Mononuclear cell (primary cell): ENCODE measurements around the gene TSHZ2. TPM values are rescaled to one million over a fixed set of nuclear protein-coding genes. Genes with fewer than 3 reads are reported as not detected.
"Not testable (repeated sequence)": the region's sequence is repeated elsewhere in the genome, so short reads cannot be mapped to it uniquely, and the experiment has no call there.

Source experiments
- H3K27me3 ChIP-seq: 2 replicates; pipeline ENCODE4 v1.6.0; 2011; ENCODE audit warnings: low read length, control low read depth; ENCODE audit not compliant: insufficient read depth
- H3K4me1 ChIP-seq: 2 replicates; pipeline ENCODE4 v1.5.1; 2011; ENCODE audit warnings: mild to moderate bottlenecking, low read length, control low read depth; ENCODE audit not compliant: insufficient read depth
- H3K4me3 ChIP-seq: 2 replicates; pipeline ENCODE4 v1.5.1; 2011; ENCODE audit warnings: mild to moderate bottlenecking, low read length, moderate library complexity
- H3K9me3 ChIP-seq: 2 replicates; pipeline ENCODE4 v1.5.1; 2011; ENCODE audit warnings: low read depth, mild to moderate bottlenecking, control low read depth, low read length
- total RNA-seq: library from RNA; depleted of rRNA; stranded (reverse); fragments of >200 nt; gene quantifications from one replicate; pipeline ENCODE4 v1.2.3, GENCODE V29; 2012

TSHZ2 gene
- total RNA-seq, 1 donor: 21.3 TPM

DNA sequence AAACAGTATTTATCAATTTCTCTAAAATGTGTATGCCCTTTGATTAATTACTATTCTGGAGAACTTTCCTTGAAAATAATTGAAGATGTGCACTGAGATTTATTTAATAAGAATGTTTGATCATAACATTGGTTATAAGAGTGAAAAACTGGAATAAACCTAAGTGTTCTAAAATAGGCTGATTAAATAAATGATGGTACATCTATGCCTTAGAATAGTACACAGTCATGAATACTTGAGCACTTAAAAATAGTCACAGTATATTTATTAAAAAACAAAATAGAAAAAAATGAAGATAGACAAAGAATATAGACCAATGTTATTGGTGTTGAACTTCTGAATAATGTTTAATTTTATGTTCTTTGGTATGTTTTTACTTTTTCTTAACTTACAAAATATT lies 528.5 kb downstream of the TSHZ2 start:
- no peaks in the 10 kb centered on the region for H3K4me1 ChIP-seq
- no peaks in the 10 kb centered on the region for H3K27me3 ChIP-seq
- H3K4me3 ChIP-seq: no peak overlapping the region
- H3K9me3 ChIP-seq: no peaks in the 10 kb centered on the region

DNA sequence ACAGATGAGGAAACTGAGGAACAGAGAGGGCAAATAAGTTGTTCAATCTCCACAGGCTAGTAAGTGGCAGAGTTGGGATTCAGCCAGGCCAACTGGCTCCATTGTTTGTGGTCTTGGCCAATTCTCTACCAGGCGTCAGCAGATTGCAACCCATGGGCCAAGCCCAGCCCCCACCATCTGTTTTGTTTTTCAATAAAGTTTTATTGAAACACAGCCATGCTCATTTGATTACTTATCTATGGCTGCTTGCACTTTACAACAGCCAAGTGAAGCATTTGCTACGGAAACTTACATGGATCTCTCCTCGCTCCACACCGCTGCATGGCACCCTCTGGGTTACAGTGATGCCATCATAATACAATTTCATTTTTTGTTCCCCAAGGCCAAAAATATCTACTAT lies 530.7 kb downstream of the TSHZ2 start:
- no peaks in the 10 kb centered on the region for H3K27me3 ChIP-seq
- no peaks in the 10 kb centered on the region for H3K9me3 ChIP-seq
- H3K4me3 ChIP-seq: no peak overlapping the region
- H3K4me1 ChIP-seq: no peaks in the 10 kb centered on the region

DNA sequence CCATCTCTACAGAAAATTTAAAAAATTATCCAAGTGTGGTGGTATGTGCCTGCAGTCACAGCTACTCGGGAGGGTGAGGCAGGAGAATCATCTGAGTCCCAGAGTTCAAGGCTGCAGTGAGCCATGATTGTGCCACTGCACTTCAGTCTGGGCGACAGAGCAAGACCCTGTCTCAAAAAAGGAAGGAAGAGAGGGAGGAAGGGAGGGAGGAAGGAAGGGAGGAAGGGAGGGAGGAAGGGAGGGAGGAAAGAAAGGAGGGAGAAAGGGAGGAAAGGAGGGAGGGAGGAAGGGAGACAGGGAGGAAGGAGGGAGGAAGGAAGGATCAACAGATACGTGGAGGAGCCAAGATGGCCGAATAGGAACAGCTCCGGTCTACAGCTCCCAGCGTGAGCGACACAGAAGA lies 531.4 kb downstream of the TSHZ2 start:
- no peaks in the 10 kb centered on the region for H3K27me3 ChIP-seq
- no peaks in the 10 kb centered on the region for H3K9me3 ChIP-seq
- H3K4me3 ChIP-seq: no peak overlapping the region
- H3K4me1 ChIP-seq: no peaks in the 10 kb centered on the region

- H3K27me3 ChIP-seq, H3K4me3 ChIP-seq, H3K9me3 ChIP-seq: not testable (repeated sequence)
Measured at GRCh38 chr20:53504106-53504505, 531.9 kb downstream of the TSHZ2 start.

GRCh38 chr20:53510262-53510661 lies 538.1 kb downstream of the TSHZ2 start:
- Histone ChIP-seq H3K27me3 (no peaks in the 10 kb centered on the region), H3K4me1 (no peaks in the 10 kb centered on the region), H3K9me3 (no peaks in the 10 kb centered on the region), H3K4me3 (no peak overlapping the region)

More at GRCh38 chr20:53504106-53504505, 531.9 kb downstream of the TSHZ2 start:
- H3K4me1 ChIP-seq: not testable (repeated sequence)

- H3K27me3 ChIP-seq: no peaks in the 10 kb centered on the region
- H3K9me3 ChIP-seq: no peaks in the 10 kb centered on the region
- no peak overlapping the region for H3K4me3 ChIP-seq
- no peaks in the 10 kb centered on the region for H3K4me1 ChIP-seq
Measured at GRCh38 chr20:53510704-53511103, 538.5 kb downstream of the TSHZ2 start.

GRCh38 chr20:53512076-53512475 lies 539.9 kb downstream of the TSHZ2 start:
- no peak overlapping the region for H3K4me3 ChIP-seq
- no peaks in the 10 kb centered on the region for H3K4me1 ChIP-seq
- H3K27me3 ChIP-seq: no peaks in the 10 kb centered on the region
- no peaks in the 10 kb centered on the region for H3K9me3 ChIP-seq

- H3K4me1 ChIP-seq: no peaks in the 10 kb centered on the region
- no peak overlapping the region for H3K4me3 ChIP-seq
- no peaks in the 10 kb centered on the region for H3K27me3 ChIP-seq
- H3K9me3 ChIP-seq: no peaks in the 10 kb centered on the region
Measured at GRCh38 chr20:53513168-53513488, 541.0 kb downstream of the TSHZ2 start.

DNA sequence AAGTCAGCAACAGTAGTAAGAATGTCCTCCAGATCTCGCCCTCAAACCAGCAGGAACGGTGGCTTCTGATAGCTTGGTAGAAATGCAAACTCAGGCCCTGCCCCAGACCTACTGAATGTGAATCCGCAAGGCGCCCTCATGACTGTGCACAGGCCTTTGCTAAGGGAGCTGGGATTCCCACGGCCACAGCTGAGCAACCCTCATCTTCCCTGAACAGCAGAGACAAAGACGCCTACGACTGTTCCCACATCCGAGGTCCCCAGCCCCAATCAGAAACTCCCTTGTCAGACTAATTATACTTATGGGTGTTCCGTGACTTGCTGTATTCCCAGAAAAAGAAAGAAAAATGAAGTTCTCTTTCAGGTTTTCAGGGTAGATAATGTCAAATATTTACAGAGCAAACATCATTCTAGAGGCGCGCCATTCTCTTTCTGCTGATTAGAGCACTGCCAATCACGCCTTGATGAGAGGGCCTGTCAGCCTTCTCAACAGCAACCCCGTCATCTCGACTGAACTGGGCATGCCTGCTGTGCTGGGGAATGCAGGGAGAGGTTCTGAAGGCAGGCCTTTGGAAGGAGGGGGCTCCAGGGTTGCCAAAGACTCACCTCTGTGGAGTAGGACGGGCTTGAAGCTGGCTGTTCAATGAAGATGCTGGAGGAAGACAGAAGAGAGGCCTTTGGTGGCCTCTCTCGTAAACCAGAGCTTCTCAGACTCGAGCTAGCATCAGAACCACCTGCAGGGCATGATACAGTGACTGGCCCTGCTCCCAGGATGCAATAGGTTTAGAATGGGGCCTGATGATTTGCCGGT lies 541.5 kb downstream of the TSHZ2 start:
- H3K27me3 ChIP-seq: no peaks in the 10 kb centered on the region

GRCh38 chr20:53515749-53516148 lies 543.6 kb downstream of the TSHZ2 start:
- Histone ChIP-seq H3K4me1 (no peaks in the 10 kb centered on the region), H3K9me3 (no peaks in the 10 kb centered on the region), H3K4me3 (no peak overlapping the region), H3K27me3 (no peaks in the 10 kb centered on the region)

More for the DNA sequence above, 541.5 kb downstream of the TSHZ2 start:
- Histone ChIP-seq H3K4me1 (no peaks in the 10 kb centered on the region), H3K4me3 (no peak overlapping the region), H3K9me3 (no peaks in the 10 kb centered on the region)

DNA sequence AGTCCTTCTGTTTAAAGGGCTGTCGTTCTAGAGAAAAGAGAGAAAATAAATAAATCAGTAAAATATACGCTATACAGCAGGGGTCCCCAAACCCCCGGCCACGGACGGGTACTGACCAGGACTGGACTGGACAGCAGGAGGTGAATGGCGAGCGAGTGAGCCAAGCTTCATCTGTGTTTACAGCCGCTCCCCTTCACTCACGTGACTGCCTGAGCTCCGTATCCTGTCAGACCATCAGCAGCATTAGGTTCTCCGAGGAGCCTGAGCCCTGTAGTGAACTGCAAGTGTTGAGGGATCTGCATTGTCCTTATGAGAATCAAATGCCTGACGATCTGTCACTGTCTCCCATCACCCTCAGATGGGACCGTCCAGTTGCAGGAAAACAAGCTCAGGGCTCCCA lies 545.0 kb downstream of the TSHZ2 start:
- Histone ChIP-seq H3K4me1 (no peaks in the 10 kb centered on the region), H3K4me3 (no peak overlapping the region), H3K9me3 (no peaks in the 10 kb centered on the region)

DNA sequence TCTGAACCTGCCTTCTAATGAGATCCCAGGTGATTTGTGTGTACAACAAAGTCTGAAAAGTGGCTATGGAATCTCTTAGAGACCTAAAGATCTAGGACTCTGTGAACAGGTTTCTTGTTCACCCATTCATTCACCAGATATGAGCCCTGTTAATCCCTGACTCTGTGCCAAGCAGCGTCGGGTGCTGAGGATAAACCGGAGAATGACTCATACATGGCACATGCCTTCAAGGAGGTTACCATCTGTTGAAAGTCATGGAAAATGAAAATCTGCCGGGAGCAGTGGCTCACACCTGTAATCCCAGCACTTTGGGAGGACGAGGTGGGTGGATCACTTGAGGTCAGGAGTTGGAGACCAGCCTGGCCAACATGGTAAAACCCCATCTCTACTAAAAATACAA lies 549.3 kb downstream of the TSHZ2 start:
- not testable (repeated sequence) for H3K27me3 ChIP-seq, H3K4me1 ChIP-seq, H3K4me3 ChIP-seq, H3K9me3 ChIP-seq

More for the DNA sequence above, 545.0 kb downstream of the TSHZ2 start:
- no peaks in the 10 kb centered on the region for H3K27me3 ChIP-seq

DNA sequence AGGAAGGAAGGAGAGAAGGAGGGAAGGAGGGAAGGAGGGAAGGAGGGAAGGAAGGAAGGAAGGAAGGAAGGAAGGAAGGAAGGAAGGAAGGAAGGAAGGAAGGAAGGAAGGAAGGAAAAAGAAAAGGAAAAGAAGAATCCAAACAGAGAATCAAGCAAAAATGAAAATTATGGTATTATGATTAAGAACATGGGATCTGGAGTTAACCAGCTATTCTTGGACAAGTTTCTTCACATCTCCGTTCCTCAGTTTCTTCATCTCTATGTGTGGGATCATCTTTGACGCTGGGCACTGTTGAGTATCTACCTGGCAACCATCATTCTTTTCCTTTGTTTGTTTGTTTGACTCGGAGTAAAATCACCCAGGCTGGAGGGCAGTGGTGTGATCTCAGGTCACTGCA lies 549.9 kb downstream of the TSHZ2 start:
- no peaks in the 10 kb centered on the region for H3K27me3 ChIP-seq
- no peak overlapping the region for H3K4me3 ChIP-seq
- H3K4me1 ChIP-seq: no peaks in the 10 kb centered on the region
- no peaks in the 10 kb centered on the region for H3K9me3 ChIP-seq

- Histone ChIP-seq H3K9me3 (no peaks in the 10 kb centered on the region), H3K27me3 (no peaks in the 10 kb centered on the region), H3K4me1 (no peaks in the 10 kb centered on the region), H3K4me3 (no peak overlapping the region)
Measured at GRCh38 chr20:53522696-53523095, 550.5 kb downstream of the TSHZ2 start.

- H3K4me1 ChIP-seq, H3K9me3 ChIP-seq, H3K4me3 ChIP-seq, H3K27me3 ChIP-seq: not testable (repeated sequence)
Measured at GRCh38 chr20:53523615-53524014, 551.5 kb downstream of the TSHZ2 start.

- Histone ChIP-seq H3K27me3 (no peaks in the 10 kb centered on the region), H3K9me3 (no peaks in the 10 kb centered on the region), H3K4me3 (no peak overlapping the region), H3K4me1 (no peaks in the 10 kb centered on the region)
Measured at GRCh38 chr20:53524589-53525312, 552.6 kb downstream of the TSHZ2 start.
